ENCODE results near the gene WDR47.

WDR47 gene

GRCh38 chr1:108955881-108956280 is 86.0 kb downstream of the WDR47 start:
- no peak overlapping the region for H3K4me3 ChIP-seq (ENCODE audit: low read depth, low read length)
- no peak for TF ChIP-seq CTCF (IDR thresholded peaks at IDR 0.05; ENCODE audit: low read depth, low read length, missing control alignments)
- DNase-seq (ENCODE audit: low read depth): no peak

- DNase-seq (ENCODE audit: low read depth): no peak
- no peak overlapping the region for H3K4me3 ChIP-seq (ENCODE audit: low read depth, low read length)
- TF ChIP-seq CTCF (IDR thresholded peaks at IDR 0.05; ENCODE audit: low read depth, low read length, missing control alignments): no peak
Observed at GRCh38 chr1:108955111-108955510, 86.8 kb downstream of the WDR47 start.

GRCh38 chr1:108953452-108953851 is 88.5 kb downstream of the WDR47 start:
- no peak for DNase-seq (ENCODE audit: low read depth)
- no peak for TF ChIP-seq CTCF (IDR thresholded peaks at IDR 0.05; ENCODE audit: low read depth, low read length, missing control alignments)
- no peak overlapping the region for H3K4me3 ChIP-seq (ENCODE audit: low read depth, low read length)

GRCh38 chr1:108951242-108951641 is 90.7 kb downstream of the WDR47 start:
- H3K4me3 ChIP-seq (ENCODE audit: low read depth, low read length): no peak overlapping the region
- TF ChIP-seq CTCF (IDR thresholded peaks at IDR 0.05; ENCODE audit: low read depth, low read length, missing control alignments): no peak
- no peak for DNase-seq (ENCODE audit: low read depth)

- DNase-seq (ENCODE audit: low read depth): no peak
- H3K4me3 ChIP-seq (ENCODE audit: low read depth, low read length): no peak overlapping the region
- no peak for TF ChIP-seq CTCF (IDR thresholded peaks at IDR 0.05; ENCODE audit: low read depth, low read length, missing control alignments)
Observed at GRCh38 chr1:108949044-108949443, 92.9 kb downstream of the WDR47 start.

GRCh38 chr1:108947871-108948525 is 93.9 kb downstream of the WDR47 start:
- DNase-seq (ENCODE audit: low read depth): no peak
- no peak for TF ChIP-seq CTCF (IDR thresholded peaks at IDR 0.05; ENCODE audit: low read depth, low read length, missing control alignments)
- no peak overlapping the region for H3K4me3 ChIP-seq (ENCODE audit: low read depth, low read length)

GRCh38 chr1:108936170-108936569 is 105.7 kb downstream of the WDR47 start:
- DNase-seq (ENCODE audit: low read depth): no peak
- no peak for TF ChIP-seq CTCF (IDR thresholded peaks at IDR 0.05; ENCODE audit: low read depth, low read length, missing control alignments)
- H3K4me3 ChIP-seq (ENCODE audit: low read depth, low read length): no peak overlapping the region

All from GM12864 (cell line).